Common myeloid progenitor, CD34-positive (primary cell): Measurements from ENCODE around the gene SLC36A4.
A peak's percentile ranks its signal among the peaks of the same experiment; 100 is the strongest.

Experiments
- CTCF ChIA-PET: fragments of 350-600 bp; sonication (Branson Sonifier 250); formaldehyde crosslinking; loops from one replicate; lab custom pipeline; 2021; ENCODE audit warnings: antibody characterized with exemption; lab: Charles Lee
- POLR2A ChIA-PET: fragments of 350-600 bp; sonication (Branson Sonifier 250); formaldehyde crosslinking; loops from one replicate; lab custom pipeline; 2021; ENCODE audit warnings: antibody characterized with exemption; lab: Charles Lee
- DNase-seq, 3 donors: peaks; one replicate each; pipeline versions ENCODE4 v3.0.0 to v3.0.0-alpha.2; 2013
- H3K27ac ChIP-seq, 2 experiments: 1 replicate in 1 of 2; 2 replicates in 1 of 2; pipeline ENCODE4 v1.7.0; 2013; ENCODE audit warnings: inconsistent platforms in 2 of 2, low read length in 2 of 2, mild to moderate bottlenecking in 2 of 2, low read depth in 1 of 2, moderate library complexity in 1 of 2; ENCODE audit not compliant: severe bottlenecking in 2 of 2, insufficient read depth in 1 of 2, poor library complexity in 1 of 2
- H3K27me3 ChIP-seq, 5 experiments: replicated peaks in 2 of 5; 1 replicate in 3 of 5; 2 replicates in 2 of 5; pipeline versions ENCODE4 v1.6.1 to v1.7.0; 2013; ENCODE audit warnings: low read length in 4 of 5, mild to moderate bottlenecking in 2 of 5, moderate library complexity in 2 of 5, inconsistent platforms in 1 of 5; ENCODE audit not compliant: insufficient read depth in 5 of 5, control insufficient read depth in 4 of 5
- H3K36me3 ChIP-seq, 4 experiments: 1 replicate in 2 of 4; 2 replicates in 2 of 4; pipeline versions ENCODE4 v1.6.1 to v1.7.0; 2013; ENCODE audit warnings: low read length in 3 of 4, control low read depth in 1 of 4, mild to moderate bottlenecking in 1 of 4; ENCODE audit not compliant: control insufficient read depth in 4 of 4, insufficient read depth in 4 of 4
- H3K4me1 ChIP-seq, 4 experiments: 1 replicate in 3 of 4; 2 replicates in 1 of 4; pipeline versions ENCODE4 v1.6.1 to v1.7.1; 2013; ENCODE audit warnings: low read length in 3 of 4, mild to moderate bottlenecking in 3 of 4, control low read depth in 1 of 4, inconsistent platforms in 1 of 4, moderate library complexity in 1 of 4; ENCODE audit not compliant: control insufficient read depth in 4 of 4, insufficient read depth in 4 of 4; ENCODE audit errors: control extremely low read depth in 1 of 4
- H3K4me3 ChIP-seq, 7 experiments: 1 replicate in 4 of 7; 2 replicates in 3 of 7; pipeline versions ENCODE4 v1.5.1 to v1.7.0; 2013; ENCODE audit warnings: mild to moderate bottlenecking in 7 of 7, low read length in 6 of 7, moderate library complexity in 6 of 7, inconsistent platforms in 2 of 7, low read depth in 2 of 7, control low read depth in 1 of 7; ENCODE audit not compliant: insufficient read depth in 4 of 7, control insufficient read depth in 1 of 7; ENCODE audit errors: extremely low read depth in 1 of 7
- H3K9me3 ChIP-seq, 5 experiments: 1 replicate in 4 of 5; 2 replicates in 1 of 5; pipeline versions ENCODE4 v1.6.1 to v1.7.1; 2013; ENCODE audit warnings: low read length in 4 of 5, mild to moderate bottlenecking in 2 of 5, inconsistent platforms in 1 of 5, low read depth in 1 of 5, moderate library complexity in 1 of 5; ENCODE audit not compliant: control insufficient read depth in 4 of 5, insufficient read depth in 2 of 5; ENCODE audit errors: control extremely low read depth in 1 of 5
- WGBS: methylation state at CpG from one replicate; pipeline ENCODE4 v1.1.5; 2013; ENCODE audit not compliant: insufficient coverage; 5-methylcytosine and 5-hydroxymethylcytosine counted together

Gene SLC36A4

GRCh38 chr11:93196816-93197379 is 893 bp downstream of the SLC36A4 start:
- DNase-seq: peak; percentile 41 to 62 (median 55)
- ChIA-PET CTCF (interaction anchor here (0.7 to 1.6 kb wide), 4 partner anchors 9 to 255 kb away, joined by 3 to 5 read pairs (median 4); no protein-coding TSS in a partner anchor), POLR2A (no interaction called here)
- peak overlapping the region; percentile 69 to 94 (median 84) for H3K4me3 ChIP-seq
- peak overlapping the region; percentile 91 to 96 for H3K27ac ChIP-seq
- no peaks in the 10 kb centered on the region for H3K36me3 ChIP-seq
- H3K4me1 ChIP-seq: peaks cover 6 to 25% (median 14%) of the 10 kb centered on the region in 4 experiments
- no peaks in the 10 kb centered on the region for H3K9me3 ChIP-seq
- 15% methylated on average over 8 of the region's 13 CpGs for WGBS
- H3K27me3 ChIP-seq: no peaks in the 10 kb centered on the region

- H3K4me3 ChIP-seq: no peak overlapping the region
- peaks cover 6 to 25% (median 14%) of the 10 kb centered on the region in 4 experiments for H3K4me1 ChIP-seq
- peaks cover 0 to 4% (median 0%) of the 10 kb centered on the region in 4 experiments for H3K36me3 ChIP-seq
- no peaks in the 10 kb centered on the region for H3K9me3 ChIP-seq
- POLR2A ChIA-PET: no interaction called here
- CTCF ChIA-PET: no interaction called here
- no CpG with 5 or more reads among the region's 1 CpG for WGBS
- DNase-seq: no peak
- H3K27me3 ChIP-seq: no peaks in the 10 kb centered on the region
- no peak overlapping the region for H3K27ac ChIP-seq
These were observed 3.0 kb downstream of the SLC36A4 start for GRCh38 chr11:93194673-93195291.

GRCh38 chr11:93193731-93194130 is 4.1 kb downstream of the SLC36A4 start:
- CTCF ChIA-PET: interaction anchor here (1.5 kb wide), 1 partner anchor 40 kb away, joined by 3 read pairs; no protein-coding TSS in a partner anchor
- H3K27ac ChIP-seq: no peak overlapping the region
- peaks cover 6 to 25% (median 14%) of the 10 kb centered on the region in 4 experiments for H3K4me1 ChIP-seq
- POLR2A ChIA-PET: no interaction called here
- no peak overlapping the region for H3K4me3 ChIP-seq
- DNase-seq: peak in 2 of 3 donors; percentile 7 to 9
- no CpG with 5 or more reads among the region's 2 CpGs for WGBS
- H3K9me3 ChIP-seq: peaks cover 0 to 5% (median 0%) of the 10 kb centered on the region in 5 experiments
- H3K27me3 ChIP-seq: no peaks in the 10 kb centered on the region
- peaks cover 0 to 5% (median 0%) of the 10 kb centered on the region in 4 experiments for H3K36me3 ChIP-seq

- POLR2A ChIA-PET: no interaction called here
These were observed 5.6 kb downstream of the SLC36A4 start for GRCh38 chr11:93192163-93192562.

GRCh38 chr11:93189462-93189861 is 8.3 kb downstream of the SLC36A4 start:
- Histone ChIP-seq H3K27me3 (no peaks in the 10 kb centered on the region), H3K4me3 (no peak overlapping the region), H3K27ac (no peak overlapping the region), H3K36me3 (peaks cover 0 to 15% (median 0%) of the 10 kb centered on the region in 4 experiments), H3K4me1 (peaks cover 0 to 8% (median 2%) of the 10 kb centered on the region in 4 experiments), H3K9me3 (peaks cover 0 to 20% (median 5%) of the 10 kb centered on the region in 5 experiments)
- no CpG with 5 or more reads among the region's 1 CpG for WGBS
- ChIA-PET CTCF (no interaction called here), POLR2A (no interaction called here)
- DNase-seq: no peak

More at GRCh38 chr11:93192163-93192562, 5.6 kb downstream of the SLC36A4 start:
- Histone ChIP-seq H3K36me3 (peaks cover 0 to 7% (median 0%) of the 10 kb centered on the region in 4 experiments), H3K4me3 (no peak overlapping the region), H3K9me3 (peaks cover 0 to 15% (median 5%) of the 10 kb centered on the region in 5 experiments), H3K27ac (no peak overlapping the region), H3K4me1 (peaks cover 4 to 14% (median 8%) of the 10 kb centered on the region in 4 experiments), H3K27me3 (no peaks in the 10 kb centered on the region)
- CTCF ChIA-PET: no interaction called here
- DNase-seq: no peak
- 95% methylated on average over 4 of the region's 5 CpGs for WGBS

GRCh38 chr11:93188726-93189125 is 9.1 kb downstream of the SLC36A4 start:
- Histone ChIP-seq H3K27ac (no peak overlapping the region), H3K27me3 (no peaks in the 10 kb centered on the region), H3K4me3 (no peak overlapping the region), H3K9me3 (peaks cover 0 to 20% (median 5%) of the 10 kb centered on the region in 5 experiments), H3K36me3 (peaks cover 0 to 22% (median 0%) of the 10 kb centered on the region in 4 experiments), H3K4me1 (peaks cover 0 to 5% (median 1%) of the 10 kb centered on the region in 4 experiments)
- POLR2A ChIA-PET: no interaction called here
- CTCF ChIA-PET: no interaction called here
- no peak for DNase-seq

GRCh38 chr11:93187290-93187689 is 10.5 kb downstream of the SLC36A4 start:
- Histone ChIP-seq H3K4me3 (no peak overlapping the region), H3K9me3 (peaks cover 0 to 20% (median 5%) of the 10 kb centered on the region in 5 experiments), H3K27ac (no peak overlapping the region), H3K36me3 (peaks cover 0 to 26% (median 0%) of the 10 kb centered on the region in 4 experiments), H3K4me1 (no peaks in the 10 kb centered on the region), H3K27me3 (no peaks in the 10 kb centered on the region)
- ChIA-PET CTCF (interaction anchor here (1.0 kb wide), 1 partner anchor 10 kb away, joined by 3 read pairs; the partner anchor contains the start of gene SLC36A4), POLR2A (no interaction called here)
- peak in 1 of 3 donors; percentile 4 for DNase-seq
